DMS 273 (cell line): ENCODE results near the gene RASSF6.
"Not testable (repeated sequence)": the region's sequence is repeated elsewhere in the genome, so short reads cannot be mapped to it uniquely, and the experiment has no call there.

Experiments used
- DNase-seq: peaks from one replicate; lab custom pipeline; 2025; ENCODE audit not compliant: unreplicated experiment; lab: John Stamatoyannopoulos, UW

Gene RASSF6

DNA sequence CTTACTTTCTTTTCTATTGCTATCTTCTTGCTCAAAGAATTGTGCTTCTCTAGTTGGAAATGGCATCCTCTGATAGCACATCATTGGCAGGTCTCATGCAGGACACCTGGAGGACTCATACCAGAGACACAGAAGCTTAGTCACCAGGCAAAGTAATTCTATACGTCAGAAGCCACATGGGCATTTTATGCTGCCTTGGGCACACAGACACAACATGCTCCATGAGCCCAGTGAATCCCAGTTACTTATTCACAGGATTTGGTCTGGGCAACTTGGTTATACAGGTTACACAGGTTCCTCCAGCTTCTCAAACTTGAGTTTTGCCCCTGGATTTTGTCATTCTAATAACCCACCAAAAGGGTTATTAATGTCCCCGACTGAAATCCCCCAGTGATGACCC, 7.1 kb downstream of the RASSF6 start:
- DNase-seq: no peak

DNA sequence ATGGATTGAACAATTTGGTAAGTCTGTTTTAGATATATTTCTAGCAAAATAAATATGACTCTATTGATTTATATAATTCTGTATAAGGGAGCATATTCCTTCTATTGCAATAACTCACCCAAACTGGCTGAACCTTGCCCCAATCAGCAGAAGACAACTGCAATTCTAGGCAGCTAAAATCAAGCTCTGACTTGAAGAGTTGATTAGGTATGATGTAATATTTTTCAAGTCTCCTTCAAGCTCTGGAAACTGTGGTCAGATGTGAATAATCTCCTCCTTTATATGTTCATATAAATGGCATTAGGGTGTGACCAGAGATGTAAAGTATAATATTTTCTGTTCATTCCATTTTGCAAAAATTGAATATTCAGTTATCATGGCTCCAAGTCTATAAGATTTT, 8.2 kb downstream of the RASSF6 start:
- DNase-seq: no peak

GRCh38 chr4:73609706-73610105, 10.5 kb downstream of the RASSF6 start:
- no peak for DNase-seq

DNA sequence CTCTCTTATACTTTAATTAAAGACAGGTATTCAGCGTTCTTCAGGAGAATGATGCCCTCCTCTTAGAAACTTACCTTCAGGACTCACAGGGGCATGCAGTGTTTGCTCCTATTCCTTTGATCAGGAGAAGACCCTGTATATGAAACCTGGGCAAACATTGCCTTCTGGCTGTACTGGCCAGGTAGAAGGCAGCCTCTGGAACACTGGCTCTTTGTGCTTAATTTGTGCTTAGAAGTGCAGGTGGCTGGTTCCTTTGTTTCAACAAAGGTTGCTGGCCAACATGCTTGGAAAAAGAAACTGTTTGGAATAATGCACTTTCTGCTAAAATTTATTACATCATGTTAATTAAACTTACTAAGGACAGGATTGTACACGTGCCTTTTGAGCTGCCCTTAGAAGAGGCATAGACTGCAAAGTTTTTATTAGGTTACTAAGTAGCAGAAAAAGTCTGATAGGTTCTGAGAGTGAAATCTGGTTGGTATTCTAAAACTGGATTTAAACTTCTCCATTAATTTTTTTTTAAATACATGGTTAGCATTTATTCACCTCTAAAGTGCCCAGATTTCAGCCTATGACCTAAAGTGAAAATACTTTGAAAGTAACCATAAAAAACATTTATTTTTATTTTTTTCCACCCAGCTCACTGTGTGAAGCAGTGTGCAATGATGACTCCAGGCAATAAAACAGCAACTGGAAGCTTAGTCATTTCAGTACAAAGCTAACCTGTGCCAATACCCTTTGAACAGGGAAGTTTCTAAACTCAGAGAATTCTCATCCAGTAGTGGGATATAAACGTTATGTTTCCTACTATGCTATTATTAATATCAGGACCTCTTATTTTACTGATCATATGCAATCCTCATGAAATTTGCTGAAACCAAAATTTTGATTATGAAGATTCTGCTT, 11.3 kb downstream of the RASSF6 start:
- no peak for DNase-seq

DNA sequence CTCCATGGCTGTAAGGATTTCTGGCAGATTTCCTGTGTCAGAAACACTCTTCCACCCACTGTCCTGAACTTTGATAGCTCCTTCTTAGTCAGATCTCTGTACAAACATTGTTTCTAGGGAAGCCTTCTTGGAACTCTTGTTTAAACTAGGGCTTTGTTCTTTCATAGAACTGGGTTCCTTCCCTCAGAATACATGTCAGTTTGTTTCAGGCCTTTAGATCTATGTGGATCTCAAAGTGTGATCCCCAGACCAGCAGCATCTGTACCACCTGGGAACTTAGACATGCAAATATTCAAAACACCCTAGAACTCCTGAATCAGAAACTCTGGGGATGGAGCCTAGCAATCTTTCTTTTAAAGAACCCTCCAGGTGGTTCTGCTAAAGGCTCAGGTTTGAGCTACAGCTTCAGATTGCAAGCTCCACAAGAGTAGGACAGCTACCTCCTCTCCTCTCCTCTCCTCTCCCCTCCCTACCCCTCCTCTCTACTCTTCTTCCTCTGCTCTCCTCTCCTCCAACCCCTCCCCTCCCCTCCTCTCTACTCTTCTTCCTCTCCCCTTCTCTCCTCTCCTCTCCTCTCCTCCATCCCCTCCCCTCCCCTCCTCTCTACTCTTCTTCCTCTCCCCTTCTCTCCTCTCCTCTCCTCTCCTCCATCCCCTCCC, 12.7 kb downstream of the RASSF6 start:
- no peak for DNase-seq

- DNase-seq: no peak
These were observed 13.7 kb downstream of the RASSF6 start for GRCh38 chr4:73606465-73606974.

DNA sequence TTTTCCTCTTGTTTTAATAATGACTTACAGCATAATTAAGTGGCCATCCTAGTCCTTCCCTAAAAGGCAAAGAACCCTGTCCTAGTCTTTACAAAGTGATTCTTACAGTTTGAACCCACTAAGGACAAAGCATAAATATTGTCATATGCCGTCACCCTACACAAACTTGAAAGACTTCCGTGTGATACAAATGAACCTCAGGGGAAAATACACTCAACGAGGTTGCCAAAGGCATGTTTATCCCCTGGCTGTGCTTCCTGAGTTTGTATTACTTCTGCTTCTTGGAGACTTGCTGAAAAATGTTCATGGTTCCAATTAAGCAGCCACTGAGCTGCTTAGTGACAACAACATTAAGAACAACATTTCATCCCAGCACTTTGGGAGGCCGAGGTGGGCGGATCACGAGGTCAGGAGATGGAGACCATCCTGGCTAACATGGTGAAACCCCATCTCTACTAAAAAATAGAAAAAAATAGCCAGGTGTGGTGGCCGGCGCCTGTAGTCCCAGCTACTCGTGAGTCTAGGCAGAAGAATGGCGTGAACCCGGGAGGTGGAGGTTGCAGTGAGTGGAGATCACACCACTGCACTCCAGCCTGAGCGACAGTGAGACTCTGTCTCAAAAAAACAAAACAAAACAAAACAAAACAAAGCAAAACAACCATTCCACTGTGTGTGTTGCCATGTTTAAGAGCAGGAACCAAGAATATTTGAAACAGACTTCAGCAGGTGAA, 16.2 kb downstream of the RASSF6 start:
- DNase-seq: no peak

DNA sequence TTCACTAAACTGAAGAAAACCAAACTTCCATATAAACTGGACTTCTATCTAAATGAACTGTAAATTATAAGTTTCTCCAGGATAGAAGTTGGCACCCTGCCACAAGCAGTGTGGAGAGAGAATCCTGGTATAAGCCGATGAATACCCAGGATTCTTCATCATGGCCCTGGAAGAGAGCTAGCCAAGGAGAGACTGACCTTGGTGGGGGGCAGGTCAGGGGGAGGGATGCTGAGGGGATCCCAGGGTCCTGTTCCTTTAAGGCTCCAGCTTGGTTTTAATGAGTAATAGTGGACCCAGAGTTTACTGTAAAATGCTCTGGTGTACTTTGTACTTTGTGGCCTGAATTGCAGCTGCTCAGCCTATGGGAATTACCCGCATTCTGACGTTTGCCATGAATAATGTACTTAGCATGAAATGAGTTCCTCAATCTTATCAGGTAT, 16.9 kb downstream of the RASSF6 start:
- peak; percentile 9 for DNase-seq

GRCh38 chr4:73600954-73601353, 19.3 kb downstream of the RASSF6 start:
- DNase-seq: peak; percentile 33

DNA sequence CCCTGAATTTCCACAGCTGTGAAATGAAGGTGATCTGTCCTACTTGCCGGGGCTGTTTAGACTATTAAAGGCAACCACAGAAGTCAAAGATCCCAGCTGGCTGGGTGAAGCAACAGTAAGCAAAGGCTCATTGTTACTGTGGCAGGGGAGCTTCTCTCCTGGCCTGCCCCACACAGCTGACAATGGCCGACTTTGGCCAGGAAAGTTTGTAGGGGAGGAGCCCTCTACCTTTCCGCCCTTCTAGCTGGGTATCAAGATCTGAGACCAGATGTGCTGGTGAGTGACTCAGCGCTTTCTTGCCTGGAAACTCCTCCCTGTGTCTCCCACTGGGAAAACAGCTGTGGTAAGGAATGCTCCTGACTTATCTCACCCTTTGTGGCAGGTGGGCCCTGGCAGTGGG, 21.1 kb downstream of the RASSF6 start:
- DNase-seq: peak; percentile 67

DNA sequence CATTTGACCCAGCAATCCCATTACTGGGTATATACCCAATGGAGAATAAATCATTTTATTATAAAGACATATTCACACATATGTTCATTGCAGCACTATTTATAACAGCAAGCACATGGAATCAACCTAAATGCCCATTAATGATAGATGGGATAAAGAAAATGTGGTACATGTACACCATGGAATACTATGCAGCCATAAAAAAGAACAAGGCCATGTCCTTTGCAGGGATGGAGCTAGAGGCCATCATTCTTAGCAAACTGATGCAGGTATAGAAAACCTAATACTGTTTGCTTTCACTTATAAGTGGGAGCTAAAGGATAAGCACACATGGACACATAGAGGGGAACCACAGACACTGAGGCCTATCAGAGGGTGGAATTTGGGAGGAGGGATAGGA, 22.6 kb downstream of the RASSF6 start:
- DNase-seq: no peak

GRCh38 chr4:73597183-73597582, 23.1 kb downstream of the RASSF6 start:
- not testable (repeated sequence) for DNase-seq

GRCh38 chr4:73596001-73596400, 24.2 kb downstream of the RASSF6 start:
- no peak for DNase-seq

- DNase-seq: peak; percentile 40
These were observed 26.5 kb downstream of the RASSF6 start for GRCh38 chr4:73593631-73594241.

GRCh38 chr4:73589887-73590801, 30.1 kb downstream of the RASSF6 start:
- no peak for DNase-seq

GRCh38 chr4:73589261-73589847, 30.9 kb downstream of the RASSF6 start:
- DNase-seq: no peak

GRCh38 chr4:73588613-73589012, 31.6 kb downstream of the RASSF6 start:
- DNase-seq: no peak

DNA sequence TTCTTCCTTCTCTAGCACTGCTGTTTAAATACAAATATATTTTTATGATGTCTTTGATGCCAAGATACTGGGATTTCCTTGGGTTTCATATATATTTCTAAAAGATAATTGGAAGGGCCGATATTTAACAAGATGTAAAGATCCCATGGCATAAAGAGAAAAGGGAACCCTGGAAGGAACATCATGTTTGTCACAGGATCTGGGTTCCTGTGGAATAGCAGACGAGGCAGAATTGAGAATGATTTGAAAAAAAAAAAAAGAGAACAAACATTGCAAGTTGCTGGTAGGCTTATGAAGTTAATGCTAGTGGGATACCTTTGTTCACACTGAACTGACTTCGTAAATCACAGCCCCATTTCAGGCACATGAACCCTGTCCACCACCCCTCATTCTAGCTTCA, 33.6 kb downstream of the RASSF6 start:
- no peak for DNase-seq

DNA sequence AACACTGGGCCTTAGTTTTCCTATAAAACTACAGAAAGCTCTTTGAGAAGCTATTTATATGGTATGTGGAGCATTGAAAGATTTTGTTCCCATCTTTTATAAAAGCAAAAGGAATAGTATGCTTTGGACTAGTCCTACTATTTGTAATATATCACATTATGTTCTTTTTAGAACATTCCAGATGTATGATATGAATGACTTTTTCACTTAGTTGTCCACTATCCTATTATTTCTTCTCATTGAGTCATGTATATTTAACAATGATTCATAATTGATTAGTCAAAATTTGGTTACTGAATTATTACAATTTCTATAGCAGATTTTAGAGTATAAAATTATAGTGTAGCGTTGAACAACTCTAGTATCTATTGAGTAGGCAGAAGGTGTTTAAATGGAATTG, 34.2 kb downstream of the RASSF6 start:
- DNase-seq: no peak

GRCh38 chr4:73585345-73585744, 34.9 kb downstream of the RASSF6 start:
- DNase-seq: no peak
